ENCODE data around the gene IGSF3. TPM values are rescaled to one million over a fixed set of nuclear protein-coding genes. Genes with fewer than 3 reads are reported as not detected.

The IGSF3 gene
- polyA plus RNA-seq, 1 donor (not counting 4 experiments of a cell fraction or from before 2014, with no cell fraction given): 47.4 TPM

DNA sequence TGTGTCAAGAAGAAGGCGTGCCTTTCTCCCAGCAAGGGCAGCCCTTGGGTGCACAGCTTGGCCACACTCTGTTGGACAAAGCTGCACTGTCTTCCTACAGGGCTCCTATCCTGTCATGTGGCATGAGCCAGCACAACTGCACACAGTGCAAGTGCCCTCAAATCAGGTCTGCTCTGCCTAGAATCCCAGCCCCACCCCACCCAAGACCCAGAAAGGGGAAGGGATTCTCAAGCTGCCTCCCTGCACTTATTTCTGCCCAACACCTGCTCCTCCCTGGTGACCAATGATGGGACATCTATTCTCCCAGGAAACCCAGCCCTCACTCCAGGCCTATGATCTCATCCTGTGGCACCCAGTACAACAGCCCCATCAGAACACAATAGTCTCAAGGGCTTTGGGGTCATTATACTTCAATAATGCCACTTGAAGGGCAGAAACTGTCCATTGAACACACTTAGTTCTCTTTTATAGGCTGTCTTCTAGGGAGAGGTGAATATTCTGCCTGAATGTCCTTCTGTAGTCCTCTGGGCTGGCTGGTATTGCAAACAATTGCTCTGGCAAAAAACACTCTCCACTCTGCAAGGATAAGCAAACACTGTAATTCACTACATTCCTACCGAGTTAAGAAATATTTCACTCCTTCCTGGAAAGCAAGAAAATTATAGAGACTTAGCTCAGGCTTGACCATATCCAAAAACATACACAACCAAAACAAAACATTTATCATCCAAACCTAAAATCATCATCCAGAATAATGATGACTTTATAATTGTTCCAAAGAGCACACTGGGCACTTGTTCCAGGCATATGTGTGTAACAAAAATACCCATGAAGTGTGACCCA lies 43.1 kb upstream of the IGSF3 start:
- dilution Hi-C loops (cut with MboI; ENCODE audit: extremely low pct_ligation_motif_present, low sequenced_read_pairs): no loop called here
- Histone ChIP-seq H3K4me1 (ENCODE audit: control insufficient read depth, extremely low read depth, insufficient read depth, low read length) (peaks cover 5% of the 10 kb centered on the region), H3K79me2 (ENCODE audit: control insufficient read depth, insufficient read depth, low read length) (no peaks in the 10 kb centered on the region), H3K4me2 (ENCODE audit: control insufficient read depth, extremely low read depth, insufficient read depth, low read depth, low read length) (no peak overlapping the region), H3K27ac (ENCODE audit: control insufficient read depth, insufficient read depth, low read length) (no peak overlapping the region), H3K9ac (ENCODE audit: control insufficient read depth, extremely low read depth, insufficient read depth, low read length) (no peak overlapping the region), H3K9me1 (ENCODE audit: control insufficient read depth, extremely low read depth, insufficient read depth, low read length) (no peaks in the 10 kb centered on the region), H2AFZ (ENCODE audit: control insufficient read depth, low read length) (no peak overlapping the region), H3K36me3 (ENCODE audit: control insufficient read depth in 2 of 2, extremely low read depth in 1 of 2, insufficient read depth in 2 of 2, low read length in 2 of 2) (no peaks in the 10 kb centered on the region), H3K27me3 (ENCODE audit: control insufficient read depth, extremely low read depth, insufficient read depth, low read length) (no peaks in the 10 kb centered on the region), H4K20me1 (ENCODE audit: control insufficient read depth, extremely low read depth, insufficient read depth, low read length) (no peaks in the 10 kb centered on the region), H3K4me3 (ENCODE audit: control insufficient read depth in 2 of 3, extremely low read depth in 1 of 3, insufficient read depth in 2 of 3, low read depth in 1 of 3, low read length in 3 of 3) (no peak overlapping the region), H3K9me3 (ENCODE audit: control insufficient read depth, low read depth, low read length) (no peaks in the 10 kb centered on the region)
- TF ChIP-seq EZH2 (IDR thresholded peaks at IDR 0.05; ENCODE audit: low read length): no peak
- TF ChIP-seq, protein P1, sequence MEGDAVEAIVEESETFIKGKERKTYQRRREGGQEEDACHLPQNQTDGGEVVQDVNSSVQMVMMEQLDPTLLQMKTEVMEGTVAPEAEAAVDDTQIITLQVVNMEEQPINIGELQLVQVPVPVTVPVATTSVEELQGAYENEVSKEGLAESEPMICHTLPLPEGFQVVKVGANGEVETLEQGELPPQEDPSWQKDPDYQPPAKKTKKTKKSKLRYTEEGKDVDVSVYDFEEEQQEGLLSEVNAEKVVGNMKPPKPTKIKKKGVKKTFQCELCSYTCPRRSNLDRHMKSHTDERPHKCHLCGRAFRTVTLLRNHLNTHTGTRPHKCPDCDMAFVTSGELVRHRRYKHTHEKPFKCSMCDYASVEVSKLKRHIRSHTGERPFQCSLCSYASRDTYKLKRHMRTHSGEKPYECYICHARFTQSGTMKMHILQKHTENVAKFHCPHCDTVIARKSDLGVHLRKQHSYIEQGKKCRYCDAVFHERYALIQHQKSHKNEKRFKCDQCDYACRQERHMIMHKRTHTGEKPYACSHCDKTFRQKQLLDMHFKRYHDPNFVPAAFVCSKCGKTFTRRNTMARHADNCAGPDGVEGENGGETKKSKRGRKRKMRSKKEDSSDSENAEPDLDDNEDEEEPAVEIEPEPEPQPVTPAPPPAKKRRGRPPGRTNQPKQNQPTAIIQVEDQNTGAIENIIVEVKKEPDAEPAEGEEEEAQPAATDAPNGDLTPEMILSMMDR (optimal IDR thresholded peaks at IDR 0.05 in 1 of 3, IDR thresholded peaks at IDR 0.05 in 1 of 3, conservative IDR thresholded peaks at IDR 0.05 in 1 of 3; ENCODE audit: extremely low read depth in 1 of 3, insufficient read depth in 2 of 3, low read length in 3 of 3): no peak
- DNase-seq (ENCODE audit: low read depth, low spot score) (no peak), FAIRE-seq (no peak)

DNA sequence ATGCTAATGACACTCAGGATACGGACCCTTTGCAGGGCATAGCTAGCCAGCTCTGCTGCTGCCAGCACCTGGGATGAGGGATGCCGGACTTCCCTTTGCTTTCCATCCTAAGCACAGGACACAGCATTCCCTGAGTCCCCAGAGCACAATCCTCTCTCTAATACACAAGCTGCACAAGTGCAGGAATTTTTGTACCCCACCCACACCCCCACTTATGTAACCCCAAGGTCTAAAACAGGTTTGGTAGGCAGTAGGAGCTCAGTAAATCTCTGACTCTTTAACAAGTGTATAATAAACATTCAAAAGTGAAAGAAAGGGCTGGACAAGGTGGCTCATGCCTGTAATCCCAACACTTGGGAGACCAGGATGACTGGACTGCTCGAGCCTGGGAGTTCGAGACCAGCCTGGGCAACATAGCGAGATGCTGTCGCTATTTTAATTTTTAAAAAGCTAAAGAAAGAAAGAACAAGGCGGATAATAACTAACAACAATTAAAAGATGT lies 42.2 kb upstream of the IGSF3 start:
- Histone ChIP-seq H3K27me3 (ENCODE audit: control insufficient read depth, extremely low read depth, insufficient read depth, low read length) (no peaks in the 10 kb centered on the region), H4K20me1 (ENCODE audit: control insufficient read depth, extremely low read depth, insufficient read depth, low read length) (no peaks in the 10 kb centered on the region), H2AFZ (ENCODE audit: control insufficient read depth, low read length) (no peak overlapping the region), H3K9me1 (ENCODE audit: control insufficient read depth, extremely low read depth, insufficient read depth, low read length) (no peaks in the 10 kb centered on the region), H3K4me3 (ENCODE audit: control insufficient read depth in 2 of 3, extremely low read depth in 1 of 3, insufficient read depth in 2 of 3, low read depth in 1 of 3, low read length in 3 of 3) (no peak overlapping the region), H3K4me1 (ENCODE audit: control insufficient read depth, extremely low read depth, insufficient read depth, low read length) (peaks cover 5% of the 10 kb centered on the region), H3K9me3 (ENCODE audit: control insufficient read depth, low read depth, low read length) (no peaks in the 10 kb centered on the region), H3K79me2 (ENCODE audit: control insufficient read depth, insufficient read depth, low read length) (no peaks in the 10 kb centered on the region), H3K4me2 (ENCODE audit: control insufficient read depth, extremely low read depth, insufficient read depth, low read depth, low read length) (no peak overlapping the region), H3K9ac (ENCODE audit: control insufficient read depth, extremely low read depth, insufficient read depth, low read length) (no peak overlapping the region), H3K36me3 (ENCODE audit: control insufficient read depth in 2 of 2, extremely low read depth in 1 of 2, insufficient read depth in 2 of 2, low read length in 2 of 2) (no peaks in the 10 kb centered on the region), H3K27ac (ENCODE audit: control insufficient read depth, insufficient read depth, low read length) (no peak overlapping the region)
- dilution Hi-C loops (cut with MboI; ENCODE audit: extremely low pct_ligation_motif_present, low sequenced_read_pairs): no loop called here
- TF ChIP-seq EZH2 (IDR thresholded peaks at IDR 0.05; ENCODE audit: low read length): no peak
- TF ChIP-seq, protein P1 (optimal IDR thresholded peaks at IDR 0.05 in 1 of 3, IDR thresholded peaks at IDR 0.05 in 1 of 3, conservative IDR thresholded peaks at IDR 0.05 in 1 of 3; ENCODE audit: extremely low read depth in 1 of 3, insufficient read depth in 2 of 3, low read length in 3 of 3): no peak
- FAIRE-seq (no peak), DNase-seq (ENCODE audit: low read depth, low spot score) (no peak)

All from keratinocyte (primary cell).